Activated T-helper 2 cell treated with anti-CD3 and anti-CD28 coated beads, Interferon-gamma antibody, Interleukin-2, Interleukin-4, amounts not matched to agents 10 μg/mL and 5 μg/mL and 100 μg/mL, durations not matched to agents 14 hours and 24 hours and 36 hours (primary cell): ENCODE data around the gene TXNRD2. TPM values are rescaled to one million over a fixed set of nuclear protein-coding genes. Genes with fewer than 3 reads are reported as not detected.
"Not testable (repeated sequence)": the region's sequence is repeated elsewhere in the genome, so short reads cannot be mapped to it uniquely, and the experiment has no call there.

Experiments used
- DNase-seq: peaks from one replicate; pipeline ENCODE4 v3.0.0; 2021; ENCODE audit warnings: low spot score
- H3K27ac Mint-ChIP-seq: one replicate; pipeline ENCODE4 v1.8.0; 2021; ENCODE audit warnings: mixed read lengths
- H3K27me3 Mint-ChIP-seq: one replicate; pipeline ENCODE4 v1.8.0; 2021; ENCODE audit warnings: low read depth, mixed read lengths
- H3K36me3 Mint-ChIP-seq: one replicate; pipeline ENCODE4 v1.8.0; 2021; ENCODE audit warnings: low read depth, mixed read lengths
- H3K4me1 Mint-ChIP-seq: one replicate; pipeline ENCODE4 v1.8.0; 2021; ENCODE audit warnings: low read depth, mixed read lengths
- H3K4me3 Mint-ChIP-seq: one replicate; pipeline ENCODE4 v1.8.0; 2021; ENCODE audit warnings: low read depth, mild to moderate bottlenecking, moderate library complexity, mixed read lengths
- H3K9me3 Mint-ChIP-seq: one replicate; pipeline ENCODE4 v1.8.0; 2021; ENCODE audit warnings: mixed read lengths
- intact Hi-C: fragments of 100-400 bp; cut with micrococcal nuclease; formaldehyde crosslinking; loops from one replicate; pipeline ENCODE4 v1.15.1; 2023
- total RNA-seq: library from RNA; stranded (reverse); gene quantifications from 2 replicates; pipeline ENCODE4 v1.2.3, GENCODE V29; 2022

TXNRD2 gene
- total RNA-seq, 1 donor from 2014 or later, result 19.9 TPM

GRCh38 chr22:19942157-19943081 lies 801 bp upstream of the TXNRD2 start:
- peak overlapping the region; percentile 95 for H3K27ac Mint-ChIP-seq
- no peaks in the 10 kb centered on the region for H3K27me3 Mint-ChIP-seq
- H3K36me3 Mint-ChIP-seq, result peaks cover 16% of the 10 kb centered on the region
- intact Hi-C loops, result loop anchor here (5.0 kb wide), 1 partner anchor 90 kb away; the partner anchor contains the start of genes GNB1L and RTL10
- peaks cover 31% of the 10 kb centered on the region for H3K4me1 Mint-ChIP-seq
- DNase-seq, result no peak
- no peaks in the 10 kb centered on the region for H3K9me3 Mint-ChIP-seq
- H3K4me3 Mint-ChIP-seq, result peak overlapping the region; percentile 97

DNA sequence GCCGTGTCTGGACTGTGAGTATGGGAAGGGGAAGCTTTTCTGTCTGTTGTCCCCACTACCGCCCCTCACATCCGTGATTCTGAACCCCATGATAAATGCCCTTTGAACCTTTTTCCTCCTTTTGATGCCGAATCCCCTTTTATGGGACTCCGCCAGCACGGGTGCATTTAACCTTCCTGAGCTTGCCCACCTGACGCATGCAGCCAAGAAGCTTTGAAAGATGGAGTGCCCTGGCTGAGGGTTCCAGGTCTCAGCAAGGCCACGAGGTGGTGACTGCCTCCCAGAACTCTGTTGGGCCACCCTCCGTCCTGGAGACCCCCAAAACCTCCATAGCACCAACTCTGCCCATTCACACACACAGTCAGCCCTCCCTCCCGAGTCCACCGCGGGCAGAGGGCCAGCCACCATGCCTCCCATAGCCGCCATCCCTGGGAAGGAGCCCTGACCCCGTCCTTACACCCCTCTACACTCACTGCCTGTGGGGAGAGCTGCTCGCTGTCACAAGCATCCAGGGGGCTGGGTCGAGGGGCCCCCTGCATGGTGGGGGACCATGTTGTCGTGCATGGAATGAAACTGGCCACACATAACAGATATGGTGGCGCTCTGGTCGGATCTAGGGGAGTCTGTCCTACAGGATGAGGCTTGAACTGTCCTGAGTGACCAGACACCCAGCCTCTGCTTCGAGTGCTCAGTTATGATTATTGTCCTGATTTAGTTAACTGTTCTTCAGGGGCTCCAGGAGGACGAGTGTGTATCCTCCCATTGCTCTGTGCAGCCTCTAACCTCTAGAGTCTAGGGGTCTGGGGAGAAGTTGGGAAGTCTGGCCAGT lies 868 bp downstream of the TXNRD2 start:
- intact Hi-C loops, result loop anchor here (5.0 kb wide), 1 partner anchor 88 kb away; the partner anchor contains the start of genes GNB1L and RTL10
- no peak for DNase-seq
- Mint-ChIP-seq H3K9me3 (peaks cover 10% of the 10 kb centered on the region), H3K4me1 (peaks cover 26% of the 10 kb centered on the region), H3K27ac (peak overlapping the region; percentile 80), H3K27me3 (no peaks in the 10 kb centered on the region), H3K36me3 (peaks cover 26% of the 10 kb centered on the region), H3K4me3 (peak overlapping the region; percentile 97)

- H3K4me1 Mint-ChIP-seq, result peaks cover 15% of the 10 kb centered on the region
- peaks cover 26% of the 10 kb centered on the region for H3K36me3 Mint-ChIP-seq
- H3K9me3 Mint-ChIP-seq, result peaks cover 16% of the 10 kb centered on the region
- no peak overlapping the region for H3K27ac Mint-ChIP-seq
- DNase-seq, result no peak
- no peaks in the 10 kb centered on the region for H3K27me3 Mint-ChIP-seq
- no peak overlapping the region for H3K4me3 Mint-ChIP-seq
- intact Hi-C loops, result no loop called here
Observed at GRCh38 chr22:19937616-19938473, 3.8 kb downstream of the TXNRD2 start.

DNA sequence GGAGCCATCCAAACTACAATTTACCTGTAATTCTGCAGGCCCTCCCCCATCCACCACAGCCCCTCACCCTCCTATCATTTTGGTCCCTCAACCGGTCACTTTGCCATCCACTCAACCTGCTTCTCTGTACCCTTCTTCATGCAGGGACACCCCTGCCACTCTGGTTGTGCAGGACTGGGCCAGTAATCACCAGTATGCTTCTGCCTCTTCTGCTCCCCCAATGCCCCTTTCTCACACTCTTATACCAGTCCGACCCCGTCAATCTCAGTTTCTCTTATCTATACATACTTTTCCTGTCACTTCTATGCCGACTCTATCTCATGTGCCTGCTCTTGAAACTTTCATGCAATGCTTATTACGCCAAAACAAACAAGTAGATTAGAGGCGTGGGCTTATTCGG lies 5.1 kb downstream of the TXNRD2 start:
- H3K9me3 Mint-ChIP-seq, result peaks cover 16% of the 10 kb centered on the region
- H3K27ac Mint-ChIP-seq, result no peak overlapping the region
- no peak overlapping the region for H3K4me3 Mint-ChIP-seq
- intact Hi-C loops, result no loop called here
- no peaks in the 10 kb centered on the region for H3K27me3 Mint-ChIP-seq
- H3K36me3 Mint-ChIP-seq, result peaks cover 22% of the 10 kb centered on the region
- H3K4me1 Mint-ChIP-seq, result peaks cover 10% of the 10 kb centered on the region
- DNase-seq, result no peak

- peaks cover 16% of the 10 kb centered on the region for H3K9me3 Mint-ChIP-seq
- H3K4me3 Mint-ChIP-seq, intact Hi-C loops, DNase-seq, H3K27ac Mint-ChIP-seq, H3K27me3 Mint-ChIP-seq, H3K4me1 Mint-ChIP-seq: not testable (repeated sequence)
- peaks cover 22% of the 10 kb centered on the region for H3K36me3 Mint-ChIP-seq
Observed at GRCh38 chr22:19935123-19935718, 6.4 kb downstream of the TXNRD2 start.

- peaks cover 2% of the 10 kb centered on the region for H3K4me1 Mint-ChIP-seq
- no peak overlapping the region for H3K27ac Mint-ChIP-seq
- intact Hi-C loops, result no loop called here
- no peak overlapping the region for H3K4me3 Mint-ChIP-seq
- peaks cover 22% of the 10 kb centered on the region for H3K36me3 Mint-ChIP-seq
- peaks cover 16% of the 10 kb centered on the region for H3K9me3 Mint-ChIP-seq
- H3K27me3 Mint-ChIP-seq, result no peaks in the 10 kb centered on the region
- DNase-seq, result no peak
Observed at GRCh38 chr22:19933341-19934241, 8.0 kb downstream of the TXNRD2 start.

- Mint-ChIP-seq H3K27ac (no peak overlapping the region), H3K4me3 (no peak overlapping the region), H3K9me3 (peaks cover 16% of the 10 kb centered on the region), H3K27me3 (no peaks in the 10 kb centered on the region), H3K36me3 (peaks cover 17% of the 10 kb centered on the region), H3K4me1 (peaks cover 2% of the 10 kb centered on the region)
- DNase-seq, result no peak
- intact Hi-C loops, result no loop called here
Observed at GRCh38 chr22:19932367-19933206, 9.0 kb downstream of the TXNRD2 start.

GRCh38 chr22:19931514-19931913 lies 10.1 kb downstream of the TXNRD2 start:
- DNase-seq, result no peak
- intact Hi-C loops, result no loop called here
- Mint-ChIP-seq H3K9me3 (peaks cover 13% of the 10 kb centered on the region), H3K27ac (no peak overlapping the region), H3K36me3 (peaks cover 12% of the 10 kb centered on the region), H3K27me3 (no peaks in the 10 kb centered on the region), H3K4me3 (no peak overlapping the region), H3K4me1 (peaks cover 2% of the 10 kb centered on the region)

GRCh38 chr22:19930551-19931486 lies 10.8 kb downstream of the TXNRD2 start:
- intact Hi-C loops, result no loop called here
- Mint-ChIP-seq H3K27ac (no peak overlapping the region), H3K4me1 (peaks cover 2% of the 10 kb centered on the region), H3K9me3 (peaks cover 7% of the 10 kb centered on the region), H3K4me3 (no peak overlapping the region), H3K27me3 (no peaks in the 10 kb centered on the region), H3K36me3 (peaks cover 5% of the 10 kb centered on the region)
- no peak for DNase-seq
